ENCODE data around the gene ACOX3. TPM values are rescaled to one million over a fixed set of nuclear protein-coding genes. Genes with fewer than 3 reads are reported as not detected.

ACOX3 gene
- total and polyA plus RNA-seq, 2 of the 8 experiments (the other 6 are each of a cell fraction or from before 2014, with no cell fraction given) = 2.5 to 9.9 TPM

DNA sequence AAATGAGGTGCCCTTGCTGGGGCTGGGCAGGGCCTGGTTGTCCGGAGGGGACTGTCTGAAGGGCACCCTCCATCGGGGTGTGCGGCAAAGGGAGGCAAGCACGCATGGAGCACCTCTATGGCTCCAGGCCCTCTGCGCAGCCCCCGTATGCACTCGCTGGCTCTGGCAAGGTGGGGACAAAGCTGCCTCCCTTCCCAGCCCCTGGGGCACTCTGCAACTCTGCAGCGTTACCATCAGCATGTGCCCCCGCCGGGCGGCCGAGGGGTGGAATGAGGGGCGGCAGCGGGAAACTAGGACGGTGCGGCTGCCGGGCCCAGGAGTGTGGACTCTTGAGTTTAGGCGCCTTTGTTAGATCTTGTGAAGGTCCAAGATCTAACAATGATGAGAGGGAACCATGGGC, 26.5 kb upstream of the ACOX3 start (continued):
- TF ChIP-seq, protein P1, sequence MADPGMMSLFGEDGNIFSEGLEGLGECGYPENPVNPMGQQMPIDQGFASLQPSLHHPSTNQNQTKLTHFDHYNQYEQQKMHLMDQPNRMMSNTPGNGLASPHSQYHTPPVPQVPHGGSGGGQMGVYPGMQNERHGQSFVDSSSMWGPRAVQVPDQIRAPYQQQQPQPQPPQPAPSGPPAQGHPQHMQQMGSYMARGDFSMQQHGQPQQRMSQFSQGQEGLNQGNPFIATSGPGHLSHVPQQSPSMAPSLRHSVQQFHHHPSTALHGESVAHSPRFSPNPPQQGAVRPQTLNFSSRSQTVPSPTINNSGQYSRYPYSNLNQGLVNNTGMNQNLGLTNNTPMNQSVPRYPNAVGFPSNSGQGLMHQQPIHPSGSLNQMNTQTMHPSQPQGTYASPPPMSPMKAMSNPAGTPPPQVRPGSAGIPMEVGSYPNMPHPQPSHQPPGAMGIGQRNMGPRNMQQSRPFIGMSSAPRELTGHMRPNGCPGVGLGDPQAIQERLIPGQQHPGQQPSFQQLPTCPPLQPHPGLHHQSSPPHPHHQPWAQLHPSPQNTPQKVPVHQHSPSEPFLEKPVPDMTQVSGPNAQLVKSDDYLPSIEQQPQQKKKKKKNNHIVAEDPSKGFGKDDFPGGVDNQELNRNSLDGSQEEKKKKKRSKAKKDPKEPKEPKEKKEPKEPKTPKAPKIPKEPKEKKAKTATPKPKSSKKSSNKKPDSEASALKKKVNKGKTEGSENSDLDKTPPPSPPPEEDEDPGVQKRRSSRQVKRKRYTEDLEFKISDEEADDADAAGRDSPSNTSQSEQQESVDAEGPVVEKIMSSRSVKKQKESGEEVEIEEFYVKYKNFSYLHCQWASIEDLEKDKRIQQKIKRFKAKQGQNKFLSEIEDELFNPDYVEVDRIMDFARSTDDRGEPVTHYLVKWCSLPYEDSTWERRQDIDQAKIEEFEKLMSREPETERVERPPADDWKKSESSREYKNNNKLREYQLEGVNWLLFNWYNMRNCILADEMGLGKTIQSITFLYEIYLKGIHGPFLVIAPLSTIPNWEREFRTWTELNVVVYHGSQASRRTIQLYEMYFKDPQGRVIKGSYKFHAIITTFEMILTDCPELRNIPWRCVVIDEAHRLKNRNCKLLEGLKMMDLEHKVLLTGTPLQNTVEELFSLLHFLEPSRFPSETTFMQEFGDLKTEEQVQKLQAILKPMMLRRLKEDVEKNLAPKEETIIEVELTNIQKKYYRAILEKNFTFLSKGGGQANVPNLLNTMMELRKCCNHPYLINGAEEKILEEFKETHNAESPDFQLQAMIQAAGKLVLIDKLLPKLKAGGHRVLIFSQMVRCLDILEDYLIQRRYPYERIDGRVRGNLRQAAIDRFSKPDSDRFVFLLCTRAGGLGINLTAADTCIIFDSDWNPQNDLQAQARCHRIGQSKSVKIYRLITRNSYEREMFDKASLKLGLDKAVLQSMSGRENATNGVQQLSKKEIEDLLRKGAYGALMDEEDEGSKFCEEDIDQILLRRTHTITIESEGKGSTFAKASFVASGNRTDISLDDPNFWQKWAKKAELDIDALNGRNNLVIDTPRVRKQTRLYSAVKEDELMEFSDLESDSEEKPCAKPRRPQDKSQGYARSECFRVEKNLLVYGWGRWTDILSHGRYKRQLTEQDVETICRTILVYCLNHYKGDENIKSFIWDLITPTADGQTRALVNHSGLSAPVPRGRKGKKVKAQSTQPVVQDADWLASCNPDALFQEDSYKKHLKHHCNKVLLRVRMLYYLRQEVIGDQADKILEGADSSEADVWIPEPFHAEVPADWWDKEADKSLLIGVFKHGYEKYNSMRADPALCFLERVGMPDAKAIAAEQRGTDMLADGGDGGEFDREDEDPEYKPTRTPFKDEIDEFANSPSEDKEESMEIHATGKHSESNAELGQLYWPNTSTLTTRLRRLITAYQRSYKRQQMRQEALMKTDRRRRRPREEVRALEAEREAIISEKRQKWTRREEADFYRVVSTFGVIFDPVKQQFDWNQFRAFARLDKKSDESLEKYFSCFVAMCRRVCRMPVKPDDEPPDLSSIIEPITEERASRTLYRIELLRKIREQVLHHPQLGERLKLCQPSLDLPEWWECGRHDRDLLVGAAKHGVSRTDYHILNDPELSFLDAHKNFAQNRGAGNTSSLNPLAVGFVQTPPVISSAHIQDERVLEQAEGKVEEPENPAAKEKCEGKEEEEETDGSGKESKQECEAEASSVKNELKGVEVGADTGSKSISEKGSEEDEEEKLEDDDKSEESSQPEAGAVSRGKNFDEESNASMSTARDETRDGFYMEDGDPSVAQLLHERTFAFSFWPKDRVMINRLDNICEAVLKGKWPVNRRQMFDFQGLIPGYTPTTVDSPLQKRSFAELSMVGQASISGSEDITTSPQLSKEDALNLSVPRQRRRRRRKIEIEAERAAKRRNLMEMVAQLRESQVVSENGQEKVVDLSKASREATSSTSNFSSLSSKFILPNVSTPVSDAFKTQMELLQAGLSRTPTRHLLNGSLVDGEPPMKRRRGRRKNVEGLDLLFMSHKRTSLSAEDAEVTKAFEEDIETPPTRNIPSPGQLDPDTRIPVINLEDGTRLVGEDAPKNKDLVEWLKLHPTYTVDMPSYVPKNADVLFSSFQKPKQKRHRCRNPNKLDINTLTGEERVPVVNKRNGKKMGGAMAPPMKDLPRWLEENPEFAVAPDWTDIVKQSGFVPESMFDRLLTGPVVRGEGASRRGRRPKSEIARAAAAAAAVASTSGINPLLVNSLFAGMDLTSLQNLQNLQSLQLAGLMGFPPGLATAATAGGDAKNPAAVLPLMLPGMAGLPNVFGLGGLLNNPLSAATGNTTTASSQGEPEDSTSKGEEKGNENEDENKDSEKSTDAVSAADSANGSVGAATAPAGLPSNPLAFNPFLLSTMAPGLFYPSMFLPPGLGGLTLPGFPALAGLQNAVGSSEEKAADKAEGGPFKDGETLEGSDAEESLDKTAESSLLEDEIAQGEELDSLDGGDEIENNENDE (IDR thresholded peaks at IDR 0.05; ENCODE audit: insufficient replicate concordance, low read length) = no peak
- TF ChIP-seq KDM5A (IDR thresholded peaks at IDR 0.05; ENCODE audit: low read length) (no peak), CREB1 (IDR thresholded peaks at IDR 0.05) (no peak), CTBP2 (IDR thresholded peaks at IDR 0.05; ENCODE audit: borderline replicate concordance, insufficient read depth, insufficient read length, low read length) (no peak)
